Mesendoderm (in vitro differentiated cells): ENCODE data around the gene PKP4.
"Not testable (repeated sequence)": the region's sequence is repeated elsewhere in the genome, so short reads cannot be mapped to it uniquely, and the experiment has no call there.

Experiments
- DNase-seq: peaks from one replicate; pipeline ENCODE4 v3.0.0; 2013
- H2AK5ac ChIP-seq: 2 replicates; pipeline ENCODE4 v1.6.1; 2013; ENCODE audit warnings: low read length, inconsistent platforms
- H2BK120ac ChIP-seq: 2 replicates; pipeline ENCODE4 v1.6.1; 2013; ENCODE audit warnings: low read depth, mild to moderate bottlenecking, low read length, moderate library complexity, mixed read lengths
- H2BK15ac ChIP-seq: replicated peaks from 2 replicates; pipeline ENCODE4 v1.6.1; 2013; ENCODE audit warnings: low read depth, mild to moderate bottlenecking, moderate library complexity
- H2BK5ac ChIP-seq: 2 replicates; pipeline ENCODE4 v1.6.1; 2013; ENCODE audit warnings: low read length, inconsistent platforms
- H3K18ac ChIP-seq: 2 replicates; pipeline ENCODE4 v1.6.1; 2013; ENCODE audit warnings: mild to moderate bottlenecking, low read length, mixed read lengths
- H3K23ac ChIP-seq: one replicate; pipeline ENCODE4 v1.6.1; 2013; ENCODE audit warnings: low read length
- H3K27ac ChIP-seq: 2 replicates; pipeline ENCODE4 v1.5.1; 2013; ENCODE audit warnings: low read depth, mild to moderate bottlenecking, inconsistent platforms, low read length, moderate library complexity
- H3K27me3 ChIP-seq: 2 replicates; pipeline ENCODE4 v1.6.1; 2013; ENCODE audit warnings: low read length, control low read depth, mild to moderate bottlenecking, inconsistent platforms; ENCODE audit not compliant: insufficient read depth, poor library complexity
- H3K36me3 ChIP-seq: 2 replicates; pipeline ENCODE4 v1.6.1; 2013; ENCODE audit warnings: low read length, inconsistent platforms; ENCODE audit not compliant: control insufficient read depth, insufficient read depth
- H3K4ac ChIP-seq: one replicate; pipeline ENCODE4 v1.6.1; 2013; ENCODE audit warnings: low read depth, mild to moderate bottlenecking, low read length, moderate library complexity
- H3K4me1 ChIP-seq: 2 replicates; pipeline ENCODE4 v1.6.1; 2013; ENCODE audit warnings: low read depth, low read length, inconsistent platforms; ENCODE audit not compliant: control insufficient read depth
- H3K4me2 ChIP-seq: 2 replicates; pipeline ENCODE4 v1.6.1; 2013; ENCODE audit warnings: low read length
- H3K4me3 ChIP-seq: 2 replicates; pipeline ENCODE4 v1.5.1; 2013; ENCODE audit warnings: mild to moderate bottlenecking, low read length
- H3K56ac ChIP-seq: one replicate; pipeline ENCODE4 v1.6.1; 2013; ENCODE audit warnings: low read length
- H3K79me1 ChIP-seq: 2 replicates; pipeline ENCODE4 v1.6.1; 2013; ENCODE audit warnings: low read length, inconsistent platforms
- H3K79me2 ChIP-seq: 2 replicates; pipeline ENCODE4 v1.6.1; 2013; ENCODE audit warnings: mild to moderate bottlenecking, low read length; ENCODE audit not compliant: control insufficient read depth, insufficient read depth
- H3K9ac ChIP-seq: 2 replicates; pipeline ENCODE4 v1.6.1; 2013; ENCODE audit warnings: low read length, inconsistent platforms
- H4K5ac ChIP-seq: one replicate; pipeline ENCODE4 v1.6.1; 2013; ENCODE audit warnings: low read length
- H4K8ac ChIP-seq: one replicate; pipeline ENCODE4 v1.6.1; 2013; ENCODE audit warnings: low read depth, mild to moderate bottlenecking, control low read depth, low read length, moderate library complexity
- WGBS: extraction: QIAGEN DNeasy Blood & Tissue Kit; methylation state at CpG from one replicate; pipeline ENCODE4 v1.1.7; 2013; ENCODE audit warnings: low lambda C conversion rate, missing lambda C conversion rate; ENCODE audit not compliant: insufficient coverage; ENCODE audit errors: extremely low coverage; 5-methylcytosine and 5-hydroxymethylcytosine counted together

Gene PKP4

GRCh38 chr2:158693476-158693875 is 236.7 kb downstream of the PKP4 start:
- no peak overlapping the region for H2BK120ac ChIP-seq
- no peak overlapping the region for H4K8ac ChIP-seq
- H3K79me2 ChIP-seq = no peaks in the 10 kb centered on the region
- H2BK5ac ChIP-seq = no peak overlapping the region
- H3K27me3 ChIP-seq = no peaks in the 10 kb centered on the region
- H3K23ac ChIP-seq = no peak overlapping the region
- no peak overlapping the region for H2AK5ac ChIP-seq
- H3K4me1 ChIP-seq = no peaks in the 10 kb centered on the region
- H3K36me3 ChIP-seq = no peaks in the 10 kb centered on the region
- no peak overlapping the region for H4K5ac ChIP-seq
- no peak overlapping the region for H3K9ac ChIP-seq
- no peak overlapping the region for H2BK15ac ChIP-seq
- H3K56ac ChIP-seq = no peak overlapping the region
- H3K27ac ChIP-seq = no peak overlapping the region
- no peak overlapping the region for H3K4me2 ChIP-seq
- no peak overlapping the region for H3K4me3 ChIP-seq
- no peak for DNase-seq
- H3K4ac ChIP-seq = no peak overlapping the region
- no peaks in the 10 kb centered on the region for H3K79me1 ChIP-seq
- no peak overlapping the region for H3K18ac ChIP-seq

GRCh38 chr2:158695305-158695704 is 238.6 kb downstream of the PKP4 start:
- no peak overlapping the region for H3K18ac ChIP-seq
- H3K4ac ChIP-seq = no peak overlapping the region
- H2BK5ac ChIP-seq = no peak overlapping the region
- H2AK5ac ChIP-seq = no peak overlapping the region
- H3K56ac ChIP-seq = no peak overlapping the region
- H2BK120ac ChIP-seq = no peak overlapping the region
- no peak overlapping the region for H4K8ac ChIP-seq
- no peaks in the 10 kb centered on the region for H3K27me3 ChIP-seq
- H3K36me3 ChIP-seq = no peaks in the 10 kb centered on the region
- H3K79me1 ChIP-seq = no peaks in the 10 kb centered on the region
- H3K9ac ChIP-seq = no peak overlapping the region
- no peaks in the 10 kb centered on the region for H3K79me2 ChIP-seq
- DNase-seq = no peak
- no peak overlapping the region for H3K4me2 ChIP-seq
- H3K4me1 ChIP-seq = no peaks in the 10 kb centered on the region
- no peak overlapping the region for H4K5ac ChIP-seq
- no peak overlapping the region for H3K27ac ChIP-seq
- no peak overlapping the region for H2BK15ac ChIP-seq
- no peak overlapping the region for H3K4me3 ChIP-seq
- no peak overlapping the region for H3K23ac ChIP-seq

GRCh38 chr2:158695744-158696143 is 239.0 kb downstream of the PKP4 start:
- H3K18ac ChIP-seq, H2BK15ac ChIP-seq, H3K79me1 ChIP-seq, H3K36me3 ChIP-seq, H2BK120ac ChIP-seq, H3K79me2 ChIP-seq, H3K4me3 ChIP-seq, H3K23ac ChIP-seq, H4K5ac ChIP-seq, H3K56ac ChIP-seq, H3K4ac ChIP-seq, H3K27ac ChIP-seq, H3K9ac ChIP-seq, H3K4me2 ChIP-seq, H4K8ac ChIP-seq, H2BK5ac ChIP-seq, H3K27me3 ChIP-seq, H3K4me1 ChIP-seq, DNase-seq, H2AK5ac ChIP-seq: not testable (repeated sequence)
- no CpG with 5 or more reads among the region's 5 CpGs for WGBS

GRCh38 chr2:158699323-158699722 is 242.6 kb downstream of the PKP4 start:
- no peaks in the 10 kb centered on the region for H3K27me3 ChIP-seq
- no peak overlapping the region for H3K56ac ChIP-seq
- no peak for DNase-seq
- no peaks in the 10 kb centered on the region for H3K36me3 ChIP-seq
- no peak overlapping the region for H3K4me2 ChIP-seq
- no peak overlapping the region for H4K8ac ChIP-seq
- H2BK120ac ChIP-seq = no peak overlapping the region
- H3K9ac ChIP-seq = no peak overlapping the region
- no peaks in the 10 kb centered on the region for H3K79me2 ChIP-seq
- no peak overlapping the region for H3K18ac ChIP-seq
- H3K79me1 ChIP-seq = no peaks in the 10 kb centered on the region
- no peak overlapping the region for H2BK5ac ChIP-seq
- no peak overlapping the region for H2BK15ac ChIP-seq
- no peak overlapping the region for H4K5ac ChIP-seq
- H2AK5ac ChIP-seq = no peak overlapping the region
- H3K4me1 ChIP-seq = no peaks in the 10 kb centered on the region
- no peak overlapping the region for H3K27ac ChIP-seq
- WGBS = no CpG with 5 or more reads among the region's 6 CpGs
- H3K23ac ChIP-seq = no peak overlapping the region
- no peak overlapping the region for H3K4me3 ChIP-seq
- no peak overlapping the region for H3K4ac ChIP-seq

DNA sequence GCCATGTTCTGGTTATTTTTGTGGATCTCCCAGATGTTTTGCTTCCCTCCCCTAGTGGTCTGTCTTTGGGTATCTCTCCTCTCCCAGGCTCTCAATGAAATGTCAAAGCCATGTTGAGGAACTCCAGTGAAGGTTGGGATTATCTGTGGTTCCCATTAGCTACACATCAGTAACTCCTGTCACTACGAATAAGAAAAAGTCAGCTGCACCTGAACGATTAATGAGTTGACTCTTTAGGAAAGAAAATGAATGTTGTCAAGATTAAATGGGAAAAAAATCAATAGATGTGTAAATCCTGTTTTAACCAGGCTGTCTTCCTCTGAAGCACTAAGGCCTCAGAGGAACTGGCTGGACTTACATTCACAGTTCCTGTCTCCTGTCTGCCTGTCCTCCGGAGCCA is 244.3 kb downstream of the PKP4 start:
- Histone ChIP-seq H2BK5ac (no peak overlapping the region), H3K79me2 (no peaks in the 10 kb centered on the region), H2BK15ac (no peak overlapping the region), H3K4ac (no peak overlapping the region), H3K23ac (no peak overlapping the region), H3K27ac (no peak overlapping the region), H2AK5ac (no peak overlapping the region), H3K56ac (no peak overlapping the region), H3K18ac (no peak overlapping the region), H3K9ac (no peak overlapping the region), H3K36me3 (no peaks in the 10 kb centered on the region), H3K4me3 (no peak overlapping the region), H3K27me3 (no peaks in the 10 kb centered on the region), H2BK120ac (no peak overlapping the region), H3K79me1 (no peaks in the 10 kb centered on the region), H4K8ac (no peak overlapping the region), H3K4me2 (no peak overlapping the region), H4K5ac (no peak overlapping the region), H3K4me1 (no peaks in the 10 kb centered on the region)
- DNase-seq = no peak
- WGBS = no CpG with 5 or more reads among the region's 3 CpGs

DNA sequence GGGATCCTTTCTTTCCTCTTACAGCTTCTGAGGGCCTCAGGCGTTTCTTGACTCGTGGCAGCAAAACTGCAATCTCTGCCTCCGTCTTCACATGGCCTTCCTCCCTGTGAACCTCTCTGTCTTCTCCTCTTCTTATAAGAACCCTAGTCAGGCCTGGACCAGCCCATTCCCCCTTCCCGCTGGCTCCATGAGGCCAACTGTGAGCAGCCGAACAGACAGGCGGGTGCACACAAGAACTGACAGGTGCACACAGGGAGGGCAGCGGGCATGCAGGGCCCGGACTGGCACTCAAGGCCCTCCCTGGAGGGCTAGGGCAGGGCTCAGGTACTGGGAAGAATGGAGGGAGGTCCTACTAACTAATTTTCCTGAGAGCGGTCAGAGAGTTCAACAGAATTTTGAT is 246.0 kb downstream of the PKP4 start:
- Histone ChIP-seq H3K4me2 (no peak overlapping the region), H3K4me3 (no peak overlapping the region), H3K27ac (no peak overlapping the region), H2AK5ac (no peak overlapping the region), H3K18ac (no peak overlapping the region), H3K27me3 (no peaks in the 10 kb centered on the region), H3K23ac (peak overlapping the region; percentile 45), H2BK5ac (no peak overlapping the region), H2BK15ac (no peak overlapping the region), H4K8ac (no peak overlapping the region), H4K5ac (no peak overlapping the region), H3K56ac (no peak overlapping the region), H3K79me1 (no peaks in the 10 kb centered on the region), H3K9ac (no peak overlapping the region), H3K4ac (no peak overlapping the region), H3K79me2 (no peaks in the 10 kb centered on the region), H3K4me1 (no peaks in the 10 kb centered on the region), H3K36me3 (no peaks in the 10 kb centered on the region), H2BK120ac (no peak overlapping the region)
- DNase-seq = no peak
- WGBS = no CpG with 5 or more reads among the region's 9 CpGs
